WTC11 (cell line): ENCODE results near the gene MAFB. TPM values are rescaled to one million over a fixed set of nuclear protein-coding genes. Genes with fewer than 3 reads are reported as not detected.

Experiments used
- ATAC-seq: fragments of 200-7000 bp; cut with Tn5 transposase; 2 replicates; pipeline ENCODE4 v1.10.0; 2021; ENCODE audit warnings: mild to moderate bottlenecking, moderate library complexity
- CTCF ChIA-PET: fragments of 300-600 bp; sonication (Branson Sonifier 250); formaldehyde crosslinking; loops from one replicate; lab custom pipeline; 2021; ENCODE audit warnings: antibody characterized with exemption; lab: Charles Lee
- POLR2A ChIA-PET: fragments of 350-600 bp; sonication (Branson Sonifier 250); formaldehyde crosslinking; loops from one replicate; lab custom pipeline; 2021; ENCODE audit warnings: antibody characterized with exemption; lab: Charles Lee
- DNase-seq: peaks from one replicate; pipeline ENCODE4 v3.0.0; 2021; ENCODE audit warnings: low spot score
- H3K27ac Mint-ChIP-seq: 2 replicates; pipeline ENCODE4 v1.8.0; 2021; ENCODE audit warnings: mixed read lengths
- H3K27me3 Mint-ChIP-seq: 2 replicates; pipeline ENCODE4 v1.8.0; 2021; ENCODE audit warnings: low read depth, mild to moderate bottlenecking, moderate library complexity, mixed read lengths
- H3K36me3 Mint-ChIP-seq: 2 replicates; pipeline ENCODE4 v1.8.0; 2021; ENCODE audit warnings: mixed read lengths
- H3K4me1 Mint-ChIP-seq: 2 replicates; pipeline ENCODE4 v1.8.0; 2022; ENCODE audit warnings: mixed read lengths
- H3K4me3 Mint-ChIP-seq: 2 replicates; pipeline ENCODE4 v1.8.0; 2021; ENCODE audit warnings: mild to moderate bottlenecking, moderate library complexity, mixed read lengths
- H3K9me3 Mint-ChIP-seq: 2 replicates; pipeline ENCODE4 v1.8.0; 2021; ENCODE audit warnings: mixed read lengths
- CTCF ChIP-seq: fragments of 200-600 bp; IDR thresholded peaks from 2 replicates; pipeline ENCODE4 v1.8.0; 2022; ENCODE audit warnings: antibody characterized with exemption
- E2F5 ChIP-seq: sonication (generic); formaldehyde crosslinking; IDR thresholded peaks from 2 replicates; pipeline ENCODE4 v1.8.1; 2022; ENCODE audit warnings: mild to moderate bottlenecking, moderate library complexity, missing genetic modification reagents
- FOXP4 ChIP-seq: sonication (generic); formaldehyde crosslinking; IDR thresholded peaks from 2 replicates; pipeline ENCODE4 v1.8.0; 2022; ENCODE audit warnings: mild to moderate bottlenecking, missing genetic modification reagents
- GRHL2 ChIP-seq: fragments of 250-450 bp; sonication (Bioruptor Pico); IDR thresholded peaks from 2 replicates; pipeline ENCODE4 v1.8.0; 2022; ENCODE audit warnings: mild to moderate bottlenecking, moderate library complexity; ENCODE audit not compliant: insufficient replicate concordance, severe bottlenecking
- HMGXB4 ChIP-seq: sonication (generic); formaldehyde crosslinking; IDR thresholded peaks from 2 replicates; pipeline ENCODE4 v1.8.1; 2023; ENCODE audit warnings: mild to moderate bottlenecking, moderate library complexity, missing genetic modification reagents
- SMAD3 ChIP-seq: sonication (generic); formaldehyde crosslinking; IDR thresholded peaks from 2 replicates; pipeline ENCODE4 v1.8.0; 2022; ENCODE audit warnings: missing genetic modification reagents, mild to moderate bottlenecking, borderline replicate concordance
- SOX15 ChIP-seq: fragments of 250-450 bp; sonication (Bioruptor Pico); IDR thresholded peaks from 2 replicates; pipeline ENCODE4 v1.9.0; 2021; ENCODE audit warnings: mild to moderate bottlenecking
- STAT6 ChIP-seq: sonication (generic); formaldehyde crosslinking; conservative IDR thresholded peaks from 2 replicates; pipeline ENCODE4 v1.8.1; 2023; ENCODE audit warnings: mild to moderate bottlenecking, low read depth, missing genetic modification reagents, moderate library complexity
- USF1 ChIP-seq: sonication (generic); formaldehyde crosslinking; IDR thresholded peaks from 2 replicates; pipeline ENCODE4 v1.8.0; 2022; ENCODE audit warnings: mild to moderate bottlenecking, missing genetic modification reagents
- ZNF425 ChIP-seq: fragments of 250-450 bp; sonication (Bioruptor Pico); conservative IDR thresholded peaks from 2 replicates; pipeline ENCODE4 v1.9.0; 2021; ENCODE audit warnings: mild to moderate bottlenecking
- ZNF532 ChIP-seq: fragments of 250-450 bp; sonication (Bioruptor Pico); IDR thresholded peaks from 2 replicates; pipeline ENCODE4 v1.9.0; 2021; ENCODE audit warnings: mild to moderate bottlenecking, borderline replicate concordance
- ZSCAN18 ChIP-seq: fragments of 250-450 bp; sonication (Bioruptor Pico); IDR thresholded peaks from 2 replicates; pipeline ENCODE4 v2.1.2; 2022; ENCODE audit warnings: mild to moderate bottlenecking, moderate library complexity
- total RNA-seq: library from RNA; stranded (reverse); gene quantifications from 3 replicates; pipeline ENCODE4 v1.2.3, GENCODE V29; 2021

MAFB gene
- total RNA-seq, 1 experiment from 2014 or later, result 5.3 TPM

- H3K27me3 Mint-ChIP-seq, result no peaks in the 10 kb centered on the region
- TF ChIP-seq STAT6 (no peak), USF1 (CRISPR knock-in tag) (no peak), E2F5 (CRISPR knock-in tag) (no peak), SOX15 (CRISPR knock-in tag) (no peak), HMGXB4 (CRISPR knock-in tag) (no peak), SMAD3 (CRISPR knock-in tag) (no peak), CTCF (no peak), ZSCAN18 (no peak), ZNF425 (CRISPR knock-in tag) (no peak), ZNF532 (no peak), FOXP4 (no peak), GRHL2 (no peak)
- no peak overlapping the region for H3K4me3 Mint-ChIP-seq
- ATAC-seq, result no peak
- CTCF ChIA-PET, result interaction anchor here (0.9 to 1.7 kb wide), 2 partner anchors 11 to 13 kb away, joined by 4 read pairs; no protein-coding TSS in a partner anchor
- POLR2A ChIA-PET, result no interaction called here
- H3K27ac Mint-ChIP-seq, result no peak overlapping the region
- no peaks in the 10 kb centered on the region; the same call in 1 of the 2 replicates for H3K36me3 Mint-ChIP-seq
- H3K9me3 Mint-ChIP-seq, result peaks cover 16% of the 10 kb centered on the region
- H3K4me1 Mint-ChIP-seq, result no peaks in the 10 kb centered on the region; the same call in 1 of the 2 replicates
- no peak for DNase-seq
Observed at GRCh38 chr20:40727960-40728359, 38.9 kb upstream of the MAFB start.
